ENCODE results near the gene ADAM12.

The ADAM12 gene

DNA sequence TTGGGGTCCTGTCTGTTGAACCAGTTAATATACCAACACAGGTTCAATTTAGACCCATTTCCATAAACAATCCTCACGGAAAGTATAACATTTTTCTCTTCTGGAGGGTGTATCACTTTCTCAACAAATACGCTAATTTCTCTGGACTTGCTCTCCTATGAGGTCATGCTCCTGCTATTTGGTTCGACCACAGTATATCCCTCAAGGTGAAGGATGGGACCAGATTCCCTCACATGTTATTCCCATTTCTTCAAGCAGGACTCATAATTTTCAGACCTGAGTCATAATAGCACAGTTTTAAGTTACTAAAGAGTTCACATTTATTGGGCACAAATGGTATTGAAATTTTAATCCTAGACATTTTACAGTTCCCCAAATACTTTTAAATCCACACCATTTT is 57.2 kb downstream of the ADAM12 start:
- no peak for DNase-seq (ENCODE audit: low read depth, low spot score)
- Histone ChIP-seq H3K4me3 (ENCODE audit: insufficient read length, low read depth) (no peak overlapping the region), H3K27me3 (ENCODE audit: insufficient read depth, insufficient read length) (no peaks in the 10 kb centered on the region), H3K4me1 (ENCODE audit: insufficient read depth, insufficient read length) (no peaks in the 10 kb centered on the region), H3K36me3 (ENCODE audit: insufficient read depth, insufficient read length, low read length) (no peaks in the 10 kb centered on the region), H3K9me3 (ENCODE audit: insufficient read depth, low read length) (no peaks in the 10 kb centered on the region), H3K9ac (ENCODE audit: insufficient read length, low read depth) (no peak overlapping the region)
- TF ChIP-seq SUZ12 (IDR thresholded peaks at IDR 0.05; ENCODE audit: extremely low read depth, insufficient read depth, insufficient read length) = no peak

DNA sequence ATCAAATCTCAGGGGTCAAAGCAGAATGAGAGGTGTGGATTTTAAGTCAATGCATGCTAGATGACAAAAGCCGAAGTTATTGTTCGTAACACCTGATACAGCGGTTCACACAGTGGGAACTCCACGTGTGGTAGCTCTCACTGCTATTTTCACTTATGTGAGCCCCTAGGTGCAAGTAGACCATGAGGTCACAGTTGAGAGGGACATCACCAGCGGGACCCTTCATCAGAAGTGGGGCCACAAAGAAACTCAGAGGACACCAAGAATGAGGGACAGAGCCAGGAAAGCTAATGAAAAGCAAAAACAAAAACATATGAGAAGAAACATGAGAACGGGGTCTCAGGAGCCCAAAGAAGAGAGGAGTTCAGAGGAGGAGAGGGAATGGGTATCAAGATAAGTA is 63.5 kb downstream of the ADAM12 start:
- H3K36me3 ChIP-seq (ENCODE audit: insufficient read depth, insufficient read length, low read length) = no peaks in the 10 kb centered on the region
- no peaks in the 10 kb centered on the region for H3K27me3 ChIP-seq (ENCODE audit: insufficient read depth, insufficient read length)
- no peaks in the 10 kb centered on the region for H3K4me1 ChIP-seq (ENCODE audit: insufficient read depth, insufficient read length)

DNA sequence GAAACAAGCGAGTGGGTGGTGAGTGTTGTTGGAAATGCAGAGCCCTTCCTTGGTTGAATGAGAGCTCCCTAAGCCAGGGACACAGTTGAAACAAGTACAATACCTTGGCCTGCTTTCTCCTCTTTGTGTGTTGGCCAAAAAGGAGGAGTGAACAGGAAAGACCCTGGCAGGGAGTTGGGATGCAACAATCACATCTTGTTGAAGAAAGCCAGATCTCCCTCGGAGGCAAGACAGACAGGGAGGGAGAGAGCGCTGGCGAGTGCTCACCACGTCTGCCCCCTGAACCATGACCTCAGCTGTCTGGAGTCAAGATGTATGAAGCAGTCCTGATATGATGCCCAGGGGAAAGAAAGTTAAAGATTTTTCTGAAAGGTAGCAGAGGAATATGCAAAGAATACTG is 66.8 kb downstream of the ADAM12 start:
- TF ChIP-seq SUZ12 (IDR thresholded peaks at IDR 0.05; ENCODE audit: extremely low read depth, insufficient read depth, insufficient read length) = no peak
- no peak for TF ChIP-seq ZNF274 (IDR thresholded peaks at IDR 0.05; ENCODE audit: low read depth, low read length)
- no peak for TF ChIP-seq YY1 (IDR thresholded peaks at IDR 0.05; ENCODE audit: insufficient read depth, insufficient read length)
- no peaks in the 10 kb centered on the region for H3K36me3 ChIP-seq (ENCODE audit: insufficient read depth, insufficient read length, low read length)

More for the DNA sequence above, 63.5 kb downstream of the ADAM12 start:
- TF ChIP-seq SUZ12 (IDR thresholded peaks at IDR 0.05; ENCODE audit: extremely low read depth, insufficient read depth, insufficient read length) (no peak), YY1 (IDR thresholded peaks at IDR 0.05; ENCODE audit: insufficient read depth, insufficient read length) (no peak), ZNF274 (IDR thresholded peaks at IDR 0.05; ENCODE audit: low read depth, low read length) (no peak)
- H3K4me3 ChIP-seq (ENCODE audit: insufficient read length, low read depth) = no peak overlapping the region
- H3K9me3 ChIP-seq (ENCODE audit: insufficient read depth, low read length) = no peaks in the 10 kb centered on the region
- no peak for DNase-seq (ENCODE audit: low read depth, low spot score)
- H3K9ac ChIP-seq (ENCODE audit: insufficient read length, low read depth) = no peak overlapping the region

DNA sequence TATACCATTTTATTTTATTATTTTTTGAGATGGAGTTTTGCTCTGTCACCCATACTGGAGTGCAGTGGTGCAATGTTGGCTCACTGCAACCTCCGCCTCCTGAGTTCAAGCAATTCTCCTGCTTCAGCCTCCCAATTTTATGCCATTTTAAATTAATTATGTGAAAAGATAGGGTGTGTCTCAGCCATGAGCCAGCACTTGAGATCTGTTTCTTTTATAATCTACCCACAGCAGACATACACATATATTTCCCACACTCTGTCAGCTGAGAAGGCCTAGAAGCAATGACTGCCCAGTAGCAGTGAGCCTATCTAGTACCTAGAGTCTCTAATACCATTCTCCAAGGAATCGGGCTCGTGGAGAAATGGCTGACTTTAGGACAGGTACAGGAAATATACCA is 70.5 kb downstream of the ADAM12 start:
- H3K36me3 ChIP-seq (ENCODE audit: insufficient read depth, insufficient read length, low read length) = no peaks in the 10 kb centered on the region
- DNase-seq (ENCODE audit: low read depth, low spot score) = no peak
- no peak overlapping the region for H3K4me3 ChIP-seq (ENCODE audit: insufficient read length, low read depth)
- no peak overlapping the region for H3K9ac ChIP-seq (ENCODE audit: insufficient read length, low read depth)
- no peaks in the 10 kb centered on the region for H3K9me3 ChIP-seq (ENCODE audit: insufficient read depth, low read length)
- no peak for TF ChIP-seq SUZ12 (IDR thresholded peaks at IDR 0.05; ENCODE audit: extremely low read depth, insufficient read depth, insufficient read length)
- no peak for TF ChIP-seq YY1 (IDR thresholded peaks at IDR 0.05; ENCODE audit: insufficient read depth, insufficient read length)
- no peak for TF ChIP-seq ZNF274 (IDR thresholded peaks at IDR 0.05; ENCODE audit: low read depth, low read length)
- H3K4me1 ChIP-seq (ENCODE audit: insufficient read depth, insufficient read length) = no peaks in the 10 kb centered on the region
- H3K27me3 ChIP-seq (ENCODE audit: insufficient read depth, insufficient read length) = no peaks in the 10 kb centered on the region

More for the DNA sequence above, 66.8 kb downstream of the ADAM12 start:
- Histone ChIP-seq H3K27me3 (ENCODE audit: insufficient read depth, insufficient read length) (no peaks in the 10 kb centered on the region), H3K4me3 (ENCODE audit: insufficient read length, low read depth) (no peak overlapping the region), H3K4me1 (ENCODE audit: insufficient read depth, insufficient read length) (no peaks in the 10 kb centered on the region), H3K9ac (ENCODE audit: insufficient read length, low read depth) (no peak overlapping the region), H3K9me3 (ENCODE audit: insufficient read depth, low read length) (no peaks in the 10 kb centered on the region)
- DNase-seq (ENCODE audit: low read depth, low spot score) = no peak

DNA sequence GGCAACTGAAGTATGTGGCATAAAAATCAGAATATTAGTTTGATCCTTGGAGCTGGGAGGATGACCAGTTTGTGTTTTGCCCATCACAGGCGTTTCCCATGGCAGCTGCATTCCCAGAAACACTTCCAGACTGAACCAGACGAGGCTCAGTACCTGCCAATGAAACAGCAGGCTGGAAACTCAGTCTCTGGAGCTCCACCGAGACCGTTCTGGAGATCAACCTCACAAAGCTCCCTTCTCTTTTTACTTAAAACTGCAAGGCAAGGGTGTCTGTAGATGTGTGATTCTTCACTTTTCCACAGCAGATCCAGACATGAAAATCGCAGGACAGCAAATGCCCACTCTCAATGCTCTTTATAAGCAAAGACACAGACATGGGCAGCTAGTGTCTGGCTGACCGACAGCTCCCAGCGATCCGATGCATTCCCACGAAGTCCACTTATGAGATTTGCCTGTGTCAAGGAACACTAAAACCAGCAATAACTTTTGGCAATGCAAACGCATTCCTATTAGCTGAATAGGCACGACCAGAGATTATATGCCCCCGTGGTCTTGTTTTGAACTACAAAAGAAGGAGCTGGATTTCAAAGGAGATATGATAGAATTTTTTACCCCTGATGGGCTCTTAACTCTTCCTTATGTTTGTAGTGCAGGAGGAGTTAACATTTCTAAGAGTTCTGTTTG is 72.6 kb downstream of the ADAM12 start:
- H3K36me3 ChIP-seq (ENCODE audit: insufficient read depth, insufficient read length, low read length) = no peaks in the 10 kb centered on the region
- no peak for DNase-seq (ENCODE audit: low read depth, low spot score)
- no peak overlapping the region for H3K9ac ChIP-seq (ENCODE audit: insufficient read length, low read depth)
- H3K4me1 ChIP-seq (ENCODE audit: insufficient read depth, insufficient read length) = no peaks in the 10 kb centered on the region
- no peaks in the 10 kb centered on the region for H3K27me3 ChIP-seq (ENCODE audit: insufficient read depth, insufficient read length)
- TF ChIP-seq ZNF274 (IDR thresholded peaks at IDR 0.05; ENCODE audit: low read depth, low read length) (no peak), YY1 (IDR thresholded peaks at IDR 0.05; ENCODE audit: insufficient read depth, insufficient read length) (no peak), SUZ12 (IDR thresholded peaks at IDR 0.05; ENCODE audit: extremely low read depth, insufficient read depth, insufficient read length) (no peak)
- H3K4me3 ChIP-seq (ENCODE audit: insufficient read length, low read depth) = no peak overlapping the region
- no peaks in the 10 kb centered on the region for H3K9me3 ChIP-seq (ENCODE audit: insufficient read depth, low read length)

DNA sequence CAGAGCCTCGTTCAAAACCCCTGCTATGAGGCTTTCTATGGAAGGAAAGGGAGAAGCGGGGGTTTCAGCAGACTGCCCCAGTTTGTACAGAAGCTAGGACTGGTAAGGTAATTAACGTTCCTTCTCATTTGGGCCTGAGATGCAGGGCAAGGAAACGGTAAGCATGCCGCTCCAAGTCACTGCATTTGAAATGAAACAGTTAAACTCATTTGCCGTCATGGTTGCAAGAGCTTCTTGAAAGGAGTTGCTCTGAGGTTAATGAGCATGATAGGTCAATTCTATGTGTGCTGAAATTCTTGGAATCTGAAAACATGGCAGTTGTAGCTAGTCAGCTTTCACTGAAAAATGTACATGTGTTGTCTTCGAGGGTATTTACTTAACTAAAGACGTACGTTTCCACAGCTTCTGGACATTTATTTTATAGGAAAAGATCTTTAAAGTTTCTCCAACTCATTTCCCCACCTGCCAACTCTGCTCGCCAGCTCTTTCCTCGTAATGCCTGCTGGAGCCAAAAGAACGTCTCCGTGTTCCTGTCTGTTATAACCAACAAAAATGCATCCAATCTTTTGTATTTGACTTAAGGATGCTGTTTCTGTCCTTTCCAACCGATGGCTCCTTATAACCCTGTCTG is 73.3 kb downstream of the ADAM12 start:
- H3K4me3 ChIP-seq (ENCODE audit: insufficient read length, low read depth) = no peak overlapping the region
- no peaks in the 10 kb centered on the region for H3K4me1 ChIP-seq (ENCODE audit: insufficient read depth, insufficient read length)
- H3K9ac ChIP-seq (ENCODE audit: insufficient read length, low read depth) = no peak overlapping the region
- TF ChIP-seq YY1 (IDR thresholded peaks at IDR 0.05; ENCODE audit: insufficient read depth, insufficient read length) = no peak
- TF ChIP-seq SUZ12 (IDR thresholded peaks at IDR 0.05; ENCODE audit: extremely low read depth, insufficient read depth, insufficient read length) = no peak
- TF ChIP-seq ZNF274 (IDR thresholded peaks at IDR 0.05; ENCODE audit: low read depth, low read length) = no peak
- no peaks in the 10 kb centered on the region for H3K27me3 ChIP-seq (ENCODE audit: insufficient read depth, insufficient read length)
- no peaks in the 10 kb centered on the region for H3K36me3 ChIP-seq (ENCODE audit: insufficient read depth, insufficient read length, low read length)
- DNase-seq (ENCODE audit: low read depth, low spot score) = no peak
- no peaks in the 10 kb centered on the region for H3K9me3 ChIP-seq (ENCODE audit: insufficient read depth, low read length)

DNA sequence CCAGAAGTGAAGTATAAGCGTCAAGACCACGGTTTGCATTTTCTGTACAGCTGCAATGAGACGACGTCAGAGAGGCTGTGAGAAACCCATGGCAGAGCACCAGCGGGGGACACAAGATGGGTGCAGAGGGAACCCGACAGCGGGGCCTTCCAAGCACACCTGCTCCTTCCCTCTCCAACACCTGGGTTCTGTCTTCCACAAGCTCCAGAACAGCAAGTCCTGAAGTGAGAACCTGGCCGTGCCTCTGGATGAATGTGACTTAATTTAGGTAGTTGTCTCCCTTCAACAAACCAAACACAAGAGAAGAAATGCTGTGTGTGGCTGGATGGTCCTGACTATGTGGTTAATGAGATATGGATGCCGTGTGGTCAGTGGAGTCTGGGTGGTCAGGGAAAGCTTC is 76.1 kb downstream of the ADAM12 start:
- no peak for DNase-seq (ENCODE audit: low read depth, low spot score)
- Histone ChIP-seq H3K36me3 (ENCODE audit: insufficient read depth, insufficient read length, low read length) (no peaks in the 10 kb centered on the region), H3K27me3 (ENCODE audit: insufficient read depth, insufficient read length) (no peaks in the 10 kb centered on the region), H3K4me3 (ENCODE audit: insufficient read length, low read depth) (no peak overlapping the region), H3K4me1 (ENCODE audit: insufficient read depth, insufficient read length) (no peaks in the 10 kb centered on the region), H3K9ac (ENCODE audit: insufficient read length, low read depth) (no peak overlapping the region), H3K9me3 (ENCODE audit: insufficient read depth, low read length) (no peaks in the 10 kb centered on the region)
- TF ChIP-seq ZNF274 (IDR thresholded peaks at IDR 0.05; ENCODE audit: low read depth, low read length) (no peak), SUZ12 (IDR thresholded peaks at IDR 0.05; ENCODE audit: extremely low read depth, insufficient read depth, insufficient read length) (no peak), YY1 (IDR thresholded peaks at IDR 0.05; ENCODE audit: insufficient read depth, insufficient read length) (no peak)

Measured in NT2/D1 (cell line).